SH-SY5Y (cell line): ENCODE results near the gene PCNX2.

Source experiments
- GATA2 ChIP-seq: IDR thresholded peaks from 2 replicates; pipeline ENCODE4 v1.6.1; 2011; ENCODE audit warnings: mild to moderate bottlenecking, low read depth, low read length
- GATA3 ChIP-seq: IDR thresholded peaks from 2 replicates; pipeline ENCODE4 v1.6.1; 2011; ENCODE audit warnings: low read depth, mild to moderate bottlenecking, low read length, moderate library complexity

PCNX2 gene

GRCh38 chr1:233082778-233083550 is 212.6 kb downstream of the PCNX2 start:
- TF ChIP-seq GATA3 (no peak), GATA2 (no peak)

DNA sequence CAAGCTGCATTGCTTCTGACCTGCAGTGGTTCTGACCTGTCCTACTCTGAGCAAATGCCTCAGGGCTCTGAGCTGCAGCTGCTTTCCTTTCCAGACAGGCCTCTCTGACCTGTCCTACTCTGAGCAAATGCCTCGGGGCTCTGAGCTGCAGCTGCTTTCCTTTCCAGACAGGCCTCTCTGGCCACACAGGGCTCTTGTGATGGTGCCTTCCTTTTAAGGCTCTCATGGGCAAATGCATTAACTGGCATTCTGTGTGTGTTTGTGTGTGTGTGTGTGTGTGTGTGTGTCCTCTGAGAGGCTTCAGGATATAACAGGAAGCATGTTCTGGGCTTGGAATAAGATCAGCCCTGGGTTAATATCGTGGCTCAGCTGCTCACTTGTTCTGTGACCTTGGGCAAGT is 213.8 kb downstream of the PCNX2 start:
- TF ChIP-seq GATA3 (no peak), GATA2 (no peak)

DNA sequence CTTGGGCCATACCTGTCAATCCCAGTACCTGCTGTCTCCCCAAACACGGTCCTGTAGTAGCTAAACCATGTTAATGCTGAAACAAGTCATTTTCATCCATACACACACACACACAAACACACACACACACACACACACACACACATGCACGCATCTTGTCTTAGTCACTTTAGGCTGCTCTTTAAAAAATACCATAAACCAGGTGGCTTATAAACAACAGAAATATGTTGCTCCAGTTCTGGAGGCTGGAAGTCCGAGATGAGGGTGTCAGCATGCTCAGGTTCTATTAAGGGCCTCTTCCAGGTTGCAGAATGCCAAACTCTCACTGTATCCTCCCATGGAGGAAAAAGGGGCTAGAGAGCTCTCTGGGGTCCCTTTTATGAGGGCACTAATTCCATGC is 215.2 kb downstream of the PCNX2 start:
- TF ChIP-seq GATA3 = no peak
- no peak for TF ChIP-seq GATA2

DNA sequence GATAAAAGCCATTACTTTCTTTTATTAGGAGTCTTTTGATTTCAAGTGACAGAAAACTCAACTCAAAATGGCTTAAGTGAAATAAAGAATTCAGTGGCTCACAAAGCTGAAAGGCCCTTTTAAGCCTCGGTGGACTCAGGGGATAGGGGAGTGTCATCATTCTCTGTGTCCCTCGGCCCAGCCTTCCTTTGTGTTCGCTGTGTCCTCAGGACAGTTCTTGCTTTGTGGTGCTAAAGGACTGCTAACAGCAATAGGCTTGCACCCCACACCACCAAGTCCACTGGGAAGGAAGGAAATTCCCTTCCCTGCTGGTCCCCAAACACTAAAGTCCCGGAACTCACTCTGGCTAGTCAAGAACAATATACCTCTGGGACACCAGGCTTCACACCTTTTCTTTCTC is 216.0 kb downstream of the PCNX2 start:
- no peak for TF ChIP-seq GATA2
- no peak for TF ChIP-seq GATA3

GRCh38 chr1:233078396-233078795 is 217.1 kb downstream of the PCNX2 start:
- TF ChIP-seq GATA2 = no peak
- TF ChIP-seq GATA3 = no peak

GRCh38 chr1:233075915-233076295 is 219.6 kb downstream of the PCNX2 start:
- TF ChIP-seq GATA3 = no peak
- no peak for TF ChIP-seq GATA2

- no peak for TF ChIP-seq GATA2
- no peak for TF ChIP-seq GATA3
These were observed 229.4 kb downstream of the PCNX2 start for GRCh38 chr1:233066087-233066486.

DNA sequence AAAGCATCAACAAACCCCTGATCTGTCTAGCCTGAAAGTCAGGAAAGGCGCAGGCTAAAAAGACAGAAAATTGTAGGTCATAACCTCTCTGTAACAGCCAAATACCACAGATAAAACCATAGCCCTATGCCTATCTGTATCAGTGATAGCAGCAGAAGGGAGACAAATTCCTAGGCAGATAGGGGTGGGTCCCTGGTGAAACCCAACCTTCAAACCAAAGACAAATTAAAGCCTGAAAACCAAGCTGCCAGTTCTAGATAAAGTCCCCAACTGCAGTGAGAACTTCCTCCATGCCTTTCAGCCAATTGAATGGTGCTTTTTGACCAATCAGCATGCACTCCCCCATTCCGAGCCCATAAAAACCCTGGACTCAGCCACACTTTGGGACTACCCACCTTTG is 229.8 kb downstream of the PCNX2 start:
- no peak for TF ChIP-seq GATA3
- TF ChIP-seq GATA2 = no peak

DNA sequence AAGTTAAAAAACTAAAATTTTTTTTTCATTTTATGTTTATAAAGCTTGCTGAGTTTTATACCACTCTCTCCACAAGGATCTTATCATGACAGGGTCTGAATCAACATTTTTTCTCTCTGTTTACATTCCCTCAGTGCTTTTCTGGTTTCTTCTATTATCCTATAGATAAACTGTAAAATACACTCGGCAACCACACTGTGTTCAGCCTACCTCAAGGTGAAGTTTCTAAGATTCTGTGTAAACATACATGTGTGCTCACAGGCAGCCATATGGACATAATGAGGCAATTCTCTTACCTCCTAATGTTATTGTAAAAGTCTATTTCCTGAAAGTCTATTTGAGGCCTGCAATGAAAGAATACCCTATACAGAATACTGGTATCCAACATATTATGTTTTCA is 230.5 kb downstream of the PCNX2 start:
- TF ChIP-seq GATA3 (no peak), GATA2 (no peak)

DNA sequence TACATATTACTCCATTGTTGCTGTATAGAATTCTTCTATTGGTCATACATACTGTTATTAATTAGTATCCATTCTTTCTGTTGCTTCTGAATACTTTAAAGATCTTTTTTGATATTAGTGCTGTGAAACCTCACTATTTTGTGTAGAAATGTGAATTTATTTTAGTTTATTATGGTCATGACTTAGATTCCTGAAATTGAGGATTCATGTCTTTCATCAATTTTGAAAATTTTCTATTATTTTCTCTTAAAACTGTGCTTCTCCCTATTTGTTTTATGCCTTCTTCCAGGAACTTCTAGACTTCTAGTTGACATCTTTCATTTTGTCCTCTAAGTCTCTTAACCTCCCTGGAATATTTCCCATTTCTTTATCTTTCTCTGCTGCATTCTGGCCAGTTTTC is 232.1 kb downstream of the PCNX2 start:
- TF ChIP-seq GATA2 (no peak), GATA3 (no peak)

DNA sequence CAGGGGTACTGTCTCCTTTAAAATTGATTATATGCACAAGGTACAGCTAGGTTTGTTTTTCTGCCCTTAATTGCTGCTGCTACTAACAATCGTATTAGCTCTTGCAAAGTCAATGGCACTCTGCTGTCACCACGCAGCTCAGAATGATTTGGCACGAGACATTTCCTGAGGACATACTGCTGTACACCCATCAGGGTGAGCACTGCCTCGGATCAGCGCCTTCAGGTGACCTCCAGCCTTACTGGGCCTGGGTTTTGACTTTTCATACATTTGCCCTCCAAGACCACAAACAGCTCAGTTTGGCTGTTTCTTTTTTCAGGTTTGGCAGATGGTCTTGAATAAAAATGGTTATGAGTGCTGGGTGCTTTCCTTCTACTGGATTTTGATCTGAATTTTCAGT is 234.3 kb downstream of the PCNX2 start:
- TF ChIP-seq GATA3 = no peak
- TF ChIP-seq GATA2 = no peak

GRCh38 chr1:233060461-233060994 is 235.0 kb downstream of the PCNX2 start:
- TF ChIP-seq GATA3 (no peak), GATA2 (no peak)

DNA sequence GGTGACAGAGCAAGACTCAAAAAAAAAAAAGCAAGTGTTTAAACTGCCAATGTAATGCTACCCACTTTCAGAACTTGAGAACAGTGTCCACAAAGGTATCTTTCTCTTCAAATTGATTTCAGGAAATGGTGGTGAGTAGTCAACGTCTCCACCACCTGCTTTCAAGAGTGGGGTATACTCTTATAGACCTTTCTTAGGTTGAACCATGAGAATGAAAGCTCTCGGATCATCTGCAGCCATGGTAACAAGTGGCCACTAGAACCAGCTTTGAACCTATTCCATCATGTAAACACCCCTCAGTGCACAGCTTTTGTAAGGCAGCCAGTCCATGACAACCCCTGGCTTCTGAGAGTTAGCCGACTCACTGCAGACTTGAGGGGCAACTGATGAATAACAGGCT is 237.7 kb downstream of the PCNX2 start:
- TF ChIP-seq GATA2 (no peak), GATA3 (no peak)

- TF ChIP-seq GATA2 (no peak), GATA3 (no peak)
These were observed 239.5 kb downstream of the PCNX2 start for GRCh38 chr1:233055879-233056641.

GRCh38 chr1:233045588-233045987 is 249.9 kb downstream of the PCNX2 start:
- TF ChIP-seq GATA3 (no peak), GATA2 (no peak)
